Neural progenitor cell (in vitro differentiated cells): ENCODE data around the gene TNFRSF18.

Experiments used
- EZH2 ChIP-seq: fragments of 200-600 bp; sonication (generic); IDR thresholded peaks from 2 replicates; pipeline ENCODE4 v1.6.1; 2017; ENCODE audit warnings: antibody characterized with exemption, mild to moderate bottlenecking, moderate library complexity
- TF ChIP-seq, protein P1 (sequence below): fragments of 200-600 bp; sonication (generic); IDR thresholded peaks from 2 replicates; pipeline ENCODE4 v1.5.1; 2017; ENCODE audit warnings: antibody characterized with exemption, mild to moderate bottlenecking

- TF ChIP-seq, protein P1, sequence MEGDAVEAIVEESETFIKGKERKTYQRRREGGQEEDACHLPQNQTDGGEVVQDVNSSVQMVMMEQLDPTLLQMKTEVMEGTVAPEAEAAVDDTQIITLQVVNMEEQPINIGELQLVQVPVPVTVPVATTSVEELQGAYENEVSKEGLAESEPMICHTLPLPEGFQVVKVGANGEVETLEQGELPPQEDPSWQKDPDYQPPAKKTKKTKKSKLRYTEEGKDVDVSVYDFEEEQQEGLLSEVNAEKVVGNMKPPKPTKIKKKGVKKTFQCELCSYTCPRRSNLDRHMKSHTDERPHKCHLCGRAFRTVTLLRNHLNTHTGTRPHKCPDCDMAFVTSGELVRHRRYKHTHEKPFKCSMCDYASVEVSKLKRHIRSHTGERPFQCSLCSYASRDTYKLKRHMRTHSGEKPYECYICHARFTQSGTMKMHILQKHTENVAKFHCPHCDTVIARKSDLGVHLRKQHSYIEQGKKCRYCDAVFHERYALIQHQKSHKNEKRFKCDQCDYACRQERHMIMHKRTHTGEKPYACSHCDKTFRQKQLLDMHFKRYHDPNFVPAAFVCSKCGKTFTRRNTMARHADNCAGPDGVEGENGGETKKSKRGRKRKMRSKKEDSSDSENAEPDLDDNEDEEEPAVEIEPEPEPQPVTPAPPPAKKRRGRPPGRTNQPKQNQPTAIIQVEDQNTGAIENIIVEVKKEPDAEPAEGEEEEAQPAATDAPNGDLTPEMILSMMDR: no peak
- TF ChIP-seq EZH2: no peak
Observed at GRCh38 chr1:1218524-1219200, 12.3 kb upstream of the TNFRSF18 start.
